HL-60 (cell line): Measurements from ENCODE around the gene STX10.

Experiments
- DNase-seq, 2 experiments: peaks; one replicate each; pipeline ENCODE4 v3.0.0-alpha.2; 2010 to 2020; ENCODE audit warnings: low read depth in 1 of 2, low spot score in 1 of 2
- H3K27ac ChIP-seq: fragments of 250-450 bp; sonication (Bioruptor Pico); replicated peaks from 2 replicates; pipeline ENCODE4 v1.5.1; 2020; ENCODE audit warnings: mild to moderate bottlenecking, moderate library complexity
- H3K27me3 ChIP-seq: fragments of 250-450 bp; sonication (Bioruptor Pico); 2 replicates; pipeline ENCODE4 v1.5.1; 2021; ENCODE audit warnings: mild to moderate bottlenecking, moderate library complexity; ENCODE audit not compliant: insufficient read depth, poor library complexity, severe bottlenecking
- H3K4me3 ChIP-seq: replicated peaks from 2 replicates; pipeline ENCODE4 v1.5.1; 2011; ENCODE audit warnings: mild to moderate bottlenecking, control low read depth, low read length; ENCODE audit not compliant: insufficient read depth
- CTCF ChIP-seq: IDR thresholded peaks from one replicate; pipeline ENCODE4 v1.5.1; 2011; ENCODE audit warnings: low read length, control low read depth, inconsistent platforms; ENCODE audit not compliant: insufficient read depth
- GABPA ChIP-seq: IDR thresholded peaks from 2 replicates; pipeline ENCODE4 v1.6.1; 2012; ENCODE audit warnings: low read depth
- POLR2AphosphoS5 ChIP-seq: IDR thresholded peaks from 2 replicates; pipeline ENCODE4 v1.6.1; 2012; ENCODE audit warnings: low read depth
- REST ChIP-seq: IDR thresholded peaks from 2 replicates; pipeline ENCODE4 v1.6.1; 2012; ENCODE audit warnings: low read depth; ENCODE audit not compliant: insufficient replicate concordance
- SPI1 ChIP-seq: IDR thresholded peaks from 2 replicates; pipeline ENCODE4 v1.6.1; 2012; ENCODE audit warnings: low read depth, mild to moderate bottlenecking, borderline replicate concordance

The STX10 gene

GRCh38 chr19:13094771-13095392 lies 55.3 kb downstream of the STX10 start:
- H3K4me3 ChIP-seq = peak overlapping the region; percentile 40
- TF ChIP-seq POLR2AphosphoS5 = no peak
- 0 out of 2 replicates have a peak, but pooled peaks have one; percentile 16 for TF ChIP-seq SPI1
- no peaks in the 10 kb centered on the region for H3K27me3 ChIP-seq
- peak in 1 of 2 experiments; percentile 57 for DNase-seq
- H3K27ac ChIP-seq = peak overlapping the region; percentile 99

GRCh38 chr19:13094106-13094504 lies 56.1 kb downstream of the STX10 start:
- Histone ChIP-seq H3K27me3 (no peaks in the 10 kb centered on the region), H3K4me3 (no peak overlapping the region), H3K27ac (no peak overlapping the region; the same call in 1 of the 2 replicates)
- no peak for TF ChIP-seq GABPA
- TF ChIP-seq REST = no peak
- no peak for TF ChIP-seq POLR2AphosphoS5
- no peak for TF ChIP-seq SPI1
- TF ChIP-seq CTCF = no peak
- DNase-seq = no peak
